Upper lobe of right lung (tissue), 1 donor: Measurements from ENCODE around the gene CTNNA3. TPM values are rescaled to one million over a fixed set of nuclear protein-coding genes. Genes with fewer than 3 reads are reported as not detected.
"Not testable (repeated sequence)": the region's sequence is repeated elsewhere in the genome, so short reads cannot be mapped to it uniquely, and the experiment has no call there.

Experiments used
- ATAC-seq: fragments of 200-7000 bp; cut with Tn5 transposase; one replicate; pipeline ENCODE4 v1.9.1; 2020; ENCODE audit warnings: mild to moderate bottlenecking, moderate library complexity
- DNase-seq: peaks from one replicate; pipeline ENCODE4 v3.0.0-alpha.2; 2020
- H3K27ac ChIP-seq: fragments of 200-600 bp; one replicate; pipeline ENCODE4 v1.8.0; 2022
- H3K27me3 ChIP-seq: fragments of 200-600 bp; one replicate; pipeline ENCODE4 v1.8.0; 2022; ENCODE audit warnings: mild to moderate bottlenecking
- H3K36me3 ChIP-seq: fragments of 200-600 bp; one replicate; pipeline ENCODE4 v1.8.0; 2022
- H3K4me1 ChIP-seq: fragments of 200-600 bp; one replicate; pipeline ENCODE4 v1.8.0; 2022
- H3K4me3 ChIP-seq: fragments of 200-600 bp; one replicate; pipeline ENCODE4 v1.8.0; 2022; ENCODE audit warnings: mild to moderate bottlenecking
- H3K9me3 ChIP-seq: fragments of 200-600 bp; one replicate; pipeline ENCODE4 v1.8.0; 2022
- intact Hi-C: fragments of 100-400 bp; cut with DNase I; formaldehyde crosslinking; loops from one replicate; pipeline ENCODE4 v1.11.0; 2022
- total RNA-seq: library from RNA; stranded (reverse); fragmentation: NEBNext Ultra II Directional; extraction: Animal tissue kit (Norgen Biotek cat#: 25700); gene quantifications from one replicate; pipeline ENCODE4 v1.2.1, GENCODE V29; 2021
- TF ChIP-seq, protein P1 (sequence below): fragments of 200-600 bp; IDR thresholded peaks from one replicate; pipeline ENCODE4 v1.8.0; 2022; ENCODE audit warnings: antibody characterized with exemption
- donor health status: DM: no; HTN: yes; CAD: no; lungs with severe emphysema.

The CTNNA3 gene
- total RNA-seq, 1 donor from 2014 or later: 0.67 TPM

DNA sequence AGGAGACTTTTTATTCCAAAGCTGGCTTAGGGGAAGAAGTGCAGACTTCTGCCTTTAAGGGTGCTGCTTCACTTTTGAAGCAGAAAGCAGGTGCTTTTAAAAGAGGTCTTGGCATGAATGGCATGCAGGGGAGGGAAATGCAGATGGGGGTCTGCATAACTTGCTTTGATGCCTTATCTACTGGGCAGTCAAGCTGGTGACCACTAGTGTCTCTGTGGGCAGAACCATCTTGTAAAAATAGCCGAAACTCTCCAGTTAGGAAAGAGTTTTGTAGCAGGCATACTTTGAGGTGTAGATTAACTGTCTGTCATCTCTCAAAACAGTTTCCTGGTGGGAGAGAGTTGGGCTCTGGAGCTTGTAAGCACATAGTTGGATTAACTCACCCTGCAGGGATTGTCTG is 9.9 kb upstream of the CTNNA3 start:
- no peaks in the 10 kb centered on the region for H3K4me1 ChIP-seq
- DNase-seq (no peak), ATAC-seq (no peak)
- no peaks in the 10 kb centered on the region for H3K27me3 ChIP-seq
- no peaks in the 10 kb centered on the region for H3K9me3 ChIP-seq
- H3K36me3 ChIP-seq: no peaks in the 10 kb centered on the region
- no peak overlapping the region for H3K4me3 ChIP-seq
- intact Hi-C loops: no loop called here
- TF ChIP-seq, protein P1, sequence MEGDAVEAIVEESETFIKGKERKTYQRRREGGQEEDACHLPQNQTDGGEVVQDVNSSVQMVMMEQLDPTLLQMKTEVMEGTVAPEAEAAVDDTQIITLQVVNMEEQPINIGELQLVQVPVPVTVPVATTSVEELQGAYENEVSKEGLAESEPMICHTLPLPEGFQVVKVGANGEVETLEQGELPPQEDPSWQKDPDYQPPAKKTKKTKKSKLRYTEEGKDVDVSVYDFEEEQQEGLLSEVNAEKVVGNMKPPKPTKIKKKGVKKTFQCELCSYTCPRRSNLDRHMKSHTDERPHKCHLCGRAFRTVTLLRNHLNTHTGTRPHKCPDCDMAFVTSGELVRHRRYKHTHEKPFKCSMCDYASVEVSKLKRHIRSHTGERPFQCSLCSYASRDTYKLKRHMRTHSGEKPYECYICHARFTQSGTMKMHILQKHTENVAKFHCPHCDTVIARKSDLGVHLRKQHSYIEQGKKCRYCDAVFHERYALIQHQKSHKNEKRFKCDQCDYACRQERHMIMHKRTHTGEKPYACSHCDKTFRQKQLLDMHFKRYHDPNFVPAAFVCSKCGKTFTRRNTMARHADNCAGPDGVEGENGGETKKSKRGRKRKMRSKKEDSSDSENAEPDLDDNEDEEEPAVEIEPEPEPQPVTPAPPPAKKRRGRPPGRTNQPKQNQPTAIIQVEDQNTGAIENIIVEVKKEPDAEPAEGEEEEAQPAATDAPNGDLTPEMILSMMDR: no peak
- H3K27ac ChIP-seq: no peak overlapping the region

DNA sequence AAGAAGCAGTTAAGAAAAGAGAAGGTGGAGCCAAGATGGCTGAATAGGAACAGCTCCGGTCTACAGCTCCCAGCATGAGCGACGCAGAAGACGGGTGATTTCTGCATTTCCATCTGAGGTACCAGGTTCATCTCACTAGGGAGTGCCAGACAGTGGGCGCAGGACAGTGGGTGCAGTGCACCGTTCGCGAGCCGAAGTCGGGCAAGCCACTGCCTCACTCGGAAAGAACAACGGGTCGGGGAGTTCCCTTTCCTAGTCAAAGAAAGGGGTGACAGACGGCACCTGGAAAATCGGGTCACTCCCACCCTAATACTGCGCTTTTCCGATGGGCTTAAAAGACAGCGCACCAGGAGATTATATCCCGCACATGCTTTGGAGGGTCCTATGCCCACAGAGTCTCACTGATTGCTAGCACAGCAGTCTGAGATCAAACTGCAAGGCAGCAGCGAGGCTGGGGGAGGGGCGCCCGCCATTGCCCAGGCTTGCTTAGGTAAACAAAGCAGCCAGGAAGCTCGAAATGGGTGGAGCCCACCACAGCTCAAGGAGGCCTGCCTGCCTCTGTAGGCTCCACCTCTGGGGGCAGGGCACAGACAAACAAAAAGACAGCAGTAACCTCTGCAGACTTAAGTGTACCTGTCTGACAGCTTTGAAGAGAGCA is 3.7 kb upstream of the CTNNA3 start:
- H3K36me3 ChIP-seq, H3K9me3 ChIP-seq, ATAC-seq, H3K4me3 ChIP-seq, H3K27me3 ChIP-seq, H3K27ac ChIP-seq, DNase-seq, intact Hi-C loops, H3K4me1 ChIP-seq: not testable (repeated sequence)

DNA sequence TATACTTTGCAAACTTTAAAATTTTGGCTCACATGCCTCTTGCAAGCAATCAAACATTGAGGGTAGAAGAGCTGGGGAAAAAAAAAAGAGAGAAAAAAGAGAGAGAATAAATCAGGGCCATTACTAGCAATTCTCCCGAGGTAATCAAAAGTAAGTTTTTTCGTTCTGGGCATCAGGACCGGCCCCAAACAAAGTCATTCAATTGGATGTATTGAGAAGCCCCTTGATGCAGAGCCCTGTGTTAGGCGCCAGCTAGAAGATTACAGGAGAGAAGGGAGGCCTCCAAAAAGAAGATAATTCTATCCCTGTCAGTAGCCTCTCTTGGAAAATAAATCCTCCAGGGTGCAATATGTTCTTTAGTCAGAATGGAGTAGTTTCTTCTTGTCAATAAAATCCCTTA is 2.2 kb upstream of the CTNNA3 start:
- intact Hi-C loops: no loop called here
- Histone ChIP-seq H3K27ac (no peak overlapping the region), H3K4me1 (no peaks in the 10 kb centered on the region), H3K9me3 (no peaks in the 10 kb centered on the region), H3K36me3 (no peaks in the 10 kb centered on the region), H3K27me3 (no peaks in the 10 kb centered on the region), H3K4me3 (no peak overlapping the region)
- DNase-seq (no peak), ATAC-seq (no peak)
- TF ChIP-seq, protein P1: no peak

DNA sequence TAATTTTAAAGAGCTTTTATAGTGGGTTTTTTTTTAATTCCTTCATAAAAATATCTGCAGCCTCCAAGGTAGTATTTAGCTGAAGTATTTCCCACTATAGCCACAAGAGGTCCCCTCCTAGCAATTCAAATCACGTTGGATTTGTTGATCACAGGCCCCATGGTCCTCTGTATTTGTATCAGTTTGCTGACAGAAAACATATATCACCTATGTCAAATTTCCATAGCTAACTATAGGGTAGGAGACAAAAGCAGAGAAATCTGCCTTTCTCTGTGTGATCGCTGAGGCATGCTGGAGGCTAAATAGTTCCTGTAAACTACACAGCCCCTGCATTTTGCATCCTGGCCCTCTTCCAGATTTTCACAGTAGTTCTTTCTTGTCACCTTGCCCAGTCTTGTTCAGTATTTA is 1.7 kb upstream of the CTNNA3 start:
- no peaks in the 10 kb centered on the region for H3K4me1 ChIP-seq
- no peak overlapping the region for H3K27ac ChIP-seq
- TF ChIP-seq, protein P1: peak; percentile 79
- ATAC-seq (peak; percentile 75), DNase-seq (no peak)
- intact Hi-C loops: no loop called here
- H3K27me3 ChIP-seq: no peaks in the 10 kb centered on the region
- H3K4me3 ChIP-seq: no peak overlapping the region
- H3K36me3 ChIP-seq: no peaks in the 10 kb centered on the region
- no peaks in the 10 kb centered on the region for H3K9me3 ChIP-seq

GRCh38 chr10:67696679-67697078 is 684 bp upstream of the CTNNA3 start:
- TF ChIP-seq, protein P1: no peak
- Histone ChIP-seq H3K27me3 (no peaks in the 10 kb centered on the region), H3K4me1 (no peaks in the 10 kb centered on the region), H3K27ac (no peak overlapping the region), H3K9me3 (no peaks in the 10 kb centered on the region), H3K4me3 (no peak overlapping the region), H3K36me3 (no peaks in the 10 kb centered on the region)
- no peak for ATAC-seq
- intact Hi-C loops: no loop called here
- no peak for DNase-seq

DNA sequence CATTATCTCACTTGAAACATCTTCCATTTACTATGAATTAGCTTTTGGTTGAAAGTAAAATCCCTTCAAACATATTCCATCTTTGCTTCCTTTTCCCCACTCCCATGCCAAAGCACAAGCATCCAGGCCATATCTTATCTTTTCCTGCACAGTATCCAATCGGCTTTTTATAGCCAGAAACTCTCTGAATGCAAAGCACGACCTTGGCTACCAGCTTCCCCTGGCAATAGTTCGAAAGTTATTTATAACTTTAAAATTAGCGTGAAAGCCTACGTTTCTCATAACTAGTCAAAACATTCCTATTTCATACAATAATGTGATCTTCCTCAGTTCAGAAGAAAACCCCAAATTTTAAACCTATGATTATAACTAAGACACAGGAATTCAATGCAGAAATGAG is 440 bp downstream of the CTNNA3 start:
- TF ChIP-seq, protein P1: no peak
- ATAC-seq (no peak), DNase-seq (no peak)
- H3K4me1 ChIP-seq: no peaks in the 10 kb centered on the region
- H3K27me3 ChIP-seq: no peaks in the 10 kb centered on the region
- intact Hi-C loops: no loop called here
- H3K36me3 ChIP-seq: no peaks in the 10 kb centered on the region
- H3K4me3 ChIP-seq: no peak overlapping the region
- H3K9me3 ChIP-seq: no peaks in the 10 kb centered on the region
- H3K27ac ChIP-seq: no peak overlapping the region

- ATAC-seq, H3K4me1 ChIP-seq, intact Hi-C loops: not testable (repeated sequence)
These were observed 4.1 kb downstream of the CTNNA3 start for GRCh38 chr10:67691861-67692260.

DNA sequence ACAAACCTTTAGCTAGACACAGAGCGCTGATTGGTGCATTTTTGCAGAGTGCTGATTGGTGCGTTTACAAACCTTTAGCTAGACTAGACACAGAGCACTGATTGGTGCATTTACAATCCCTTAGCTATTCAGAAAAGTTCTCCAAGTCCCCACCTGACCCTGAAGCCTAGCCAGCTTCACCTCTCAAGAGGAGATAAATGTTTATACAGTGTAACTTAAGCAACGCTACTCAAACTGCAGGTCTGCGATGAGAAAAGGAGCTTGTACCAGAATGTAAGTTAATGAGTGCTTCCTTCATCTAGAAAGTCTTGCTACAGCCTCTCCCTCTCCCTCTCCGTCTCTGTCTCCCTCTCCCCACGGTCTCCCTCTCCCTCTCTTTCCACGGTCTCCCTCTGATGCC is 5.5 kb downstream of the CTNNA3 start:
- DNase-seq, H3K9me3 ChIP-seq, H3K4me1 ChIP-seq, H3K36me3 ChIP-seq, H3K27me3 ChIP-seq, H3K4me3 ChIP-seq, intact Hi-C loops, H3K27ac ChIP-seq: not testable (repeated sequence)
- peak; percentile 53 for ATAC-seq

More at GRCh38 chr10:67691861-67692260, 4.1 kb downstream of the CTNNA3 start:
- H3K4me3 ChIP-seq, H3K9me3 ChIP-seq, H3K36me3 ChIP-seq, H3K27ac ChIP-seq, H3K27me3 ChIP-seq, DNase-seq: not testable (repeated sequence)

GRCh38 chr10:67684140-67684539 is 11.9 kb downstream of the CTNNA3 start:
- DNase-seq, intact Hi-C loops, H3K27me3 ChIP-seq, H3K27ac ChIP-seq, H3K9me3 ChIP-seq, H3K36me3 ChIP-seq, H3K4me3 ChIP-seq, ATAC-seq, H3K4me1 ChIP-seq: not testable (repeated sequence)
